Measurements from ENCODE around the gene PRKACB. TPM values are rescaled to one million over a fixed set of nuclear protein-coding genes. Genes with fewer than 3 reads are reported as not detected.

Gene PRKACB
- total RNA-seq, 3 donors from 2014 or later = 14.6 to 17.4 (median 15.0) TPM

- H3K27me3 Mint-ChIP-seq (ENCODE audit: low read depth) = no peaks in the 10 kb centered on the region
- H3K4me3 Mint-ChIP-seq = peak overlapping the region; percentile 0
- peaks cover 77% of the 10 kb centered on the region for H3K4me1 Mint-ChIP-seq (ENCODE audit: low read depth)
- DNase-seq (no peak), ATAC-seq (peak in 1 of 2 donors; percentile 47)
- H3K36me3 Mint-ChIP-seq (ENCODE audit: insufficient read depth) = peaks cover 3% of the 10 kb centered on the region
- no peaks in the 10 kb centered on the region for H3K9me3 Mint-ChIP-seq
These were observed 22.7 kb downstream of the PRKACB start for GRCh38 chr1:84166797-84167196.

DNA sequence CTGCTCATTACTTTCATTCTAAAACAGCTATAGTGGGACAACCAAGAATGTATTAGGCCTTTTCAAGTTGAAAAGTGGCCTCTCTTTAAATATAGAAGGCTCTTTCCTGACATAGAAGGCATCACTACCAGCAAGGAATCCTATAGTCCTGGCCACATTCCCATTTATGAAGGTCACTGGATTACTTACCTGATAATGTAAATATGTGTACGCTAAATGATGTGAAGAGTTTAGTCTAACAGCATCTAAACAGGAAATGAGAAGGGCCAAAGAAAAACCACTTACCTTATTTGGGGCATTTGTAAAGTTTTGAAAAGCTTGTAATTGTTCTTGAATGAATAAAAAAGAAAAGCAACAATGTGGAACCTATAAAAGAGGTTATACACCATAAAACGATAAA, 24.7 kb downstream of the PRKACB start:
- Mint-ChIP-seq H3K27me3 (ENCODE audit: low read depth) (no peaks in the 10 kb centered on the region), H3K9me3 (no peaks in the 10 kb centered on the region), H3K4me1 (ENCODE audit: low read depth) (peaks cover 69% of the 10 kb centered on the region), H3K36me3 (ENCODE audit: insufficient read depth) (peaks cover under 1% of the 10 kb centered on the region), H3K4me3 (no peak overlapping the region)
- no peak for ATAC-seq
- DNase-seq = no peak

DNA sequence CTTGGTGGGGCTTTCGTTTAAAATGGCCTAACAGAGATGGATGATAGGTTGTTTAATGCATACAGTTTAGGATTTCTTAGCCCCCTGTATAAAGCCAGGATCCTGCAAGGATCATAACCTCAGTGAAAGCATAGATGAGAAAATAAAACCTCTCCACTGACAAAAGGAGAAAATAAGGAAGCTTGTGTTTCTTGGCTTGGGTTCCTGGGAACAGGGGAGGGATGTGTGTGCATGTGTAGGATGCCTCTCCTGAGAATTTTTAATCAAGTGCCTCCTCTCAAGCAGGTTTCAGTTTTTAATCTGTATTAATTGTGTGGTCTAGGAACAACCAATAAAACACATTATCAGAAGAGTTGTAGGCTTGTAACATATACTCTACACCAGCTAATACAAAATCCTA, 26.1 kb downstream of the PRKACB start:
- Mint-ChIP-seq H3K4me1 (ENCODE audit: low read depth) (peaks cover 68% of the 10 kb centered on the region), H3K36me3 (ENCODE audit: insufficient read depth) (peaks cover 1% of the 10 kb centered on the region), H3K27me3 (ENCODE audit: low read depth) (no peaks in the 10 kb centered on the region), H3K9me3 (no peaks in the 10 kb centered on the region), H3K4me3 (no peak overlapping the region)
- ATAC-seq (no peak), DNase-seq (no peak)

DNA sequence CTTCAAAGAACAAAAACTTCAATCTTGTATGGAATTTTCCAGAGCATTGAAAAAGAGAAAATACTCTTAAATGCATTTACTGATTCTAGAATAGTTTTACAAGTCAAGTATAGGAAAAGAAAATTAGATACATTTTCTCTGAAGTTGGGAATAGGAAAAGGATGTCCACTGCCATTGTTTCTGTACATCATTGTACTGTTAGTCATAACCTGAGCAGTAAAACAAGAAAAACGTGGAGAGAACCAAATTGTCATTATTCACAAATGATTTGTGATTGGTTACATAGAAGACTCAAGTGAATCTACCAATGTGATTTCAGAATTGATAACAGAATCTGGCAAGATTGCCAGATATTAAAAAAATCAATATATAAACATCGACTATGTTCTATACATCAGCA, 27.4 kb downstream of the PRKACB start:
- H3K36me3 Mint-ChIP-seq (ENCODE audit: insufficient read depth) = peaks cover 1% of the 10 kb centered on the region
- H3K4me3 Mint-ChIP-seq = no peak overlapping the region
- ATAC-seq = no peak
- peaks cover 66% of the 10 kb centered on the region for H3K4me1 Mint-ChIP-seq (ENCODE audit: low read depth)
- H3K27me3 Mint-ChIP-seq (ENCODE audit: low read depth) = no peaks in the 10 kb centered on the region
- H3K9me3 Mint-ChIP-seq = no peaks in the 10 kb centered on the region
- no peak for DNase-seq

GRCh38 chr1:84174051-84174556, 30.0 kb downstream of the PRKACB start:
- peak overlapping the region; percentile 2 for H3K4me3 Mint-ChIP-seq
- H3K27me3 Mint-ChIP-seq (ENCODE audit: low read depth) = no peaks in the 10 kb centered on the region
- H3K36me3 Mint-ChIP-seq (ENCODE audit: insufficient read depth) = peaks cover 5% of the 10 kb centered on the region
- ATAC-seq (no peak), DNase-seq (no peak)
- H3K4me1 Mint-ChIP-seq (ENCODE audit: low read depth) = peaks cover 52% of the 10 kb centered on the region
- H3K9me3 Mint-ChIP-seq = no peaks in the 10 kb centered on the region

DNA sequence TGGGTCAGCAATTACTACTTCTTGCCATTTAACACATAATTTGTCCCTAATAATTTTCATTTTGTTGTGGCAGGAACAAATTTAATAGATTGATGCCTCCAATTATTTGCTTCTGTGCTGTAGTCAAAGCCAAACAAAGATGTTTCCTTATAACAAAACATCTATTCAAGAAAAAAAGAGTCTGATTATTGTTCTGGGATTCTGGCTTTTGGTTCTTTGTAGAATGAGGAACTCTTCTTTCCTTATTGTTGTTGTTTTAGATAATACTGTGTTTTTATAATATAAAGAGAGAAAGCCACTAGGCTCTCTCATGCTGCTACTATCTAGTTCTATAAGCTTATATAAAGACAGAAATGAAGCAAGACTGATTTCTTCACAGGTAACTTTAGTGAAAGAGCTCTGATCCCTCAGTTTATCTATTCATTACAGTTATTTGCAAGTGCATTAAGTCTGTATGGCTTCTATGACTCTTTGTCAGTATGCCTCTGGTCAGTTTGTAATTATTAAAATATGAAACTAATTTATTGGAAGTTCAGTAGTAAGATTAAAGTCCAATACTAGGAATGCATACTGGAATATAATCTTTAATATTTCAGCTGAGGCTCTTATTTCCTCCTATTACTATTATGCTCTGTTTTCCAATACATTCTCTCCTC, 37.4 kb downstream of the PRKACB start:
- DNase-seq (no peak), ATAC-seq (no peak)
- peaks cover 20% of the 10 kb centered on the region for H3K36me3 Mint-ChIP-seq (ENCODE audit: insufficient read depth)
- H3K4me3 Mint-ChIP-seq = no peak overlapping the region
- H3K9me3 Mint-ChIP-seq = peaks cover 5% of the 10 kb centered on the region
- no peaks in the 10 kb centered on the region for H3K27me3 Mint-ChIP-seq (ENCODE audit: low read depth)
- peaks cover 15% of the 10 kb centered on the region for H3K4me1 Mint-ChIP-seq (ENCODE audit: low read depth)

DNA sequence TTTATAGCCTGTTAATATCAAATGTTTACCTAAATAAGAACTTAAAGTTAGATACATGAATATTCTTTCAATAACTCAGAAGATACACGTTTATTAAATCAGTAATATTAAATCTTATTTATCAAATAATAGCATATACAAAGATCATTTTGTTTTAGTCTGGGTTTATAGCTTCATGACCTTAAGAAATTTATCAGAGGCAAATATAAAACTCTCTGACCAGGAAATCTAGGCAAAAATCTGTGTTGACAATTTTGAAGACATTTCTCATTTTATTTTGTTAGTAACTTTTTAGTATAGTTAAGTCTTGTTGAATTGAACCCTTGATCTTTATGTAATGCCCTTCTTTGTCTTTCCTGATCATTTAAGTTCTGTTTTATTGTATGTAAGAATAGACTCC, 46.4 kb downstream of the PRKACB start:
- DNase-seq (no peak), ATAC-seq (no peak)
- H3K4me1 Mint-ChIP-seq (ENCODE audit: low read depth) = peaks cover 2% of the 10 kb centered on the region
- peaks cover 64% of the 10 kb centered on the region for H3K36me3 Mint-ChIP-seq (ENCODE audit: insufficient read depth)
- H3K27me3 Mint-ChIP-seq (ENCODE audit: low read depth) = no peaks in the 10 kb centered on the region
- H3K9me3 Mint-ChIP-seq = peaks cover 25% of the 10 kb centered on the region
- no peak overlapping the region for H3K4me3 Mint-ChIP-seq

DNA sequence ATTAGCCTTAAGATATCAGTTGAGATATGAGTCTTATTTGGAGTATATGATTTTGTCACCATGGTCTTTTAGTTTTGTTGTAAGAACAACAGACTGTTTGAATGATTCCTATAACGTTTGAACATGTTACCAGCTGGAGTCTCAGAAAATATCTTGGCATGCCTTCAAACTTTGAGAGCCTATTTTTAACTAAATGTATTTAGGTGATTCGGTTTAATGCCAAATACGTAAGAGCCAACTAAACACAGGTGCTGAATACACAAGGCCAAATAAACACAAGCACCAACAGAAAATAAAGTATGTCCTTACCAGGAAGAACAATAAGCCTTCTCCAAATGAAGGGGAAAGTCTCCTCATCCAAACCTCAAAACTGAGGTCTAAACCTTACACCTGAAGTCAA, 48.6 kb downstream of the PRKACB start:
- ATAC-seq = no peak
- peaks cover 59% of the 10 kb centered on the region for H3K36me3 Mint-ChIP-seq (ENCODE audit: insufficient read depth)
- H3K9me3 Mint-ChIP-seq = peaks cover 25% of the 10 kb centered on the region
- no peak for DNase-seq
- H3K4me1 Mint-ChIP-seq (ENCODE audit: low read depth) = peaks cover 2% of the 10 kb centered on the region
- H3K4me3 Mint-ChIP-seq = no peak overlapping the region
- no peaks in the 10 kb centered on the region for H3K27me3 Mint-ChIP-seq (ENCODE audit: low read depth)

GRCh38 chr1:84198832-84199231, 54.8 kb downstream of the PRKACB start:
- ATAC-seq = no peak
- Mint-ChIP-seq H3K27me3 (ENCODE audit: low read depth) (no peaks in the 10 kb centered on the region), H3K4me1 (ENCODE audit: low read depth) (peaks cover 5% of the 10 kb centered on the region), H3K4me3 (no peak overlapping the region), H3K9me3 (peaks cover 7% of the 10 kb centered on the region), H3K36me3 (ENCODE audit: insufficient read depth) (peaks cover 45% of the 10 kb centered on the region)
- DNase-seq = no peak

- Mint-ChIP-seq H3K9me3 (peaks cover 3% of the 10 kb centered on the region), H3K27me3 (ENCODE audit: low read depth) (no peaks in the 10 kb centered on the region), H3K4me1 (ENCODE audit: low read depth) (peaks cover 4% of the 10 kb centered on the region), H3K4me3 (no peak overlapping the region), H3K36me3 (ENCODE audit: insufficient read depth) (peaks cover 42% of the 10 kb centered on the region)
- no peak for DNase-seq
- ATAC-seq = no peak
These were observed 55.2 kb downstream of the PRKACB start for GRCh38 chr1:84199257-84199656.

- no peak overlapping the region for H3K4me3 Mint-ChIP-seq
- H3K36me3 Mint-ChIP-seq (ENCODE audit: insufficient read depth) = peaks cover 44% of the 10 kb centered on the region
- DNase-seq (no peak), ATAC-seq (no peak)
- H3K9me3 Mint-ChIP-seq = peaks cover 3% of the 10 kb centered on the region
- H3K27me3 Mint-ChIP-seq (ENCODE audit: low read depth) = no peaks in the 10 kb centered on the region
- H3K4me1 Mint-ChIP-seq (ENCODE audit: low read depth) = peaks cover 4% of the 10 kb centered on the region
These were observed 58.1 kb downstream of the PRKACB start for GRCh38 chr1:84202126-84202525.

GRCh38 chr1:84206375-84206774, 62.3 kb downstream of the PRKACB start:
- no peak for DNase-seq
- Mint-ChIP-seq H3K36me3 (ENCODE audit: insufficient read depth) (peaks cover 39% of the 10 kb centered on the region), H3K4me1 (ENCODE audit: low read depth) (peaks cover 2% of the 10 kb centered on the region), H3K4me3 (no peak overlapping the region), H3K27me3 (ENCODE audit: low read depth) (no peaks in the 10 kb centered on the region), H3K9me3 (no peaks in the 10 kb centered on the region)
- ATAC-seq = no peak

DNA sequence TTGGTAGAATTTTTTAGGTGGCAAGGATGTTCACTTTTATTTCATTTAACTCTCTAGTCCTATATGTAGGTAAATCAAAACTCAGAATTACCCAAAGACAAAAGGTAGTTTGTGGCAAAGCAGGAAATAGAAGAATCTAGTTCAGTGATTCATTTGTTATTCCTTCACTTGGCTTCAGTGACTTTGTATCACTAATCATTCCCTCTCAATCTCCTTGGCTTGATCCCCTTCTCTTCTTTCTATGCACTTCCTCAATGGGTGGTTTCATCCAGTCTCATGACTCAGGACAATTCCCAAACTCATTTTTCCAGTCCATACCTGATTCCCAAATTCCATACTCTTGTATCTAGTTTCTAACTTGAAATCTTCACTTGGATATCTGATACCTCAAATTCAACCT, 64.9 kb downstream of the PRKACB start:
- H3K9me3 Mint-ChIP-seq = no peaks in the 10 kb centered on the region
- H3K36me3 Mint-ChIP-seq (ENCODE audit: insufficient read depth) = peaks cover 38% of the 10 kb centered on the region
- no peak overlapping the region for H3K4me3 Mint-ChIP-seq
- H3K4me1 Mint-ChIP-seq (ENCODE audit: low read depth) = peaks cover 5% of the 10 kb centered on the region
- no peak for DNase-seq
- no peaks in the 10 kb centered on the region for H3K27me3 Mint-ChIP-seq (ENCODE audit: low read depth)
- ATAC-seq = no peak

GRCh38 chr1:84214115-84214956, 70.3 kb downstream of the PRKACB start:
- ATAC-seq (no peak), DNase-seq (no peak)
- Mint-ChIP-seq H3K27me3 (ENCODE audit: low read depth) (no peaks in the 10 kb centered on the region), H3K4me3 (no peak overlapping the region), H3K4me1 (ENCODE audit: low read depth) (peaks cover 12% of the 10 kb centered on the region), H3K9me3 (no peaks in the 10 kb centered on the region), H3K36me3 (ENCODE audit: insufficient read depth) (peaks cover 37% of the 10 kb centered on the region)

DNA sequence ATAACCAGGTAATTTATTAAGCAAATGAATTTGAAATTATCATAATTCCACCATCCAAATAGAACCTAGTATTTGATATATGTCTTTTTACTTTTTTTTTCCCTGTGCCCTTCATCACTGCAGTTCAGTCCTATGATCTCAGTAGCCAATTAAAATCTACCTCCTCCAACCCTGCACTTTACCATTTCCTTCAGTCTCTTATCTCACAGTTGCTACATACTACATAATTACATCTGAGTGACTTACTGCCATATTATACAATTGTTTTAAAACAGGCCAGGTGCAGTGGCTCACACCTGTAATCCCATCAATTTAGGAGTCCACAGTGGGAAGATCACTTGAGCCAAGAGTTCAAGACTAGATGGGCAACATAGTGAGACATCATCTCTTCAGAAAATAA, 73.2 kb downstream of the PRKACB start:
- peaks cover 16% of the 10 kb centered on the region for H3K9me3 Mint-ChIP-seq
- peaks cover 23% of the 10 kb centered on the region for H3K4me1 Mint-ChIP-seq (ENCODE audit: low read depth)
- DNase-seq (no peak), ATAC-seq (no peak)
- no peaks in the 10 kb centered on the region for H3K27me3 Mint-ChIP-seq (ENCODE audit: low read depth)
- H3K4me3 Mint-ChIP-seq = no peak overlapping the region
- peaks cover 60% of the 10 kb centered on the region for H3K36me3 Mint-ChIP-seq (ENCODE audit: insufficient read depth)
